Measurements from ENCODE around the gene BTBD9.

BTBD9 gene

GRCh38 chr6:38341496-38341895 is 298.2 kb downstream of the BTBD9 start:
- DNase-seq (ENCODE audit: low spot score): no peak

- DNase-seq (ENCODE audit: low spot score): no peak
Measured at GRCh38 chr6:38339914-38340313, 299.8 kb downstream of the BTBD9 start.

DNA sequence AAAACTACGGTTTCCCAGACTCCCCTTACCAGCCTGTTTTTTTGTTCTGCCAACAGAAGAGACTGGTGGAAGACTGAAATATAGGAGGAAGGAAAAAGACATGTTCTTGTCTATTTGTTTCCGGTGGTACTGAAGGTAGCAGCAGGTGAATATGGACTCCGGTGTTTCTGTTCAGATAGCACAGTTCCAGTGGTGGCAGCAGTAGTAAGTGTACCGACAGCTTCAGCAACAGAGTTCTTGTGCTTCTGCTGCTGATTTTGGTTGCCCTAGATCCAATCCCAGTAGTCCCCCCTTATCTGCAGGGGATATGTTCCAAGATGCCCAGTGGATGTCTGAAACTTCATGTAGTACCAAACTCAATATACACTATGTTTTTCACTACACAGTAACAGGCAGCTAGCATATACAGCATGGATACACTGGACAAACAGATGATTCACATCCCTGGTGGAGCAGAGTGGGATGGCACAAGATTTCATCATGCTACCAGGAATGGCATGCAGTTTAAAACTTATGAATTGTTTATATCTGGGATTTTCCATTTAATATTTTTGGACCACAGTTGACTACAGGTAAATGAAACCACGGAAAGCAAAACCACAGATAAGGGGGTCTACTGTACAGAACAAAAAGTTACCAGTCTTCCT is 301.8 kb downstream of the BTBD9 start:
- no peak for DNase-seq (ENCODE audit: low spot score)

DNA sequence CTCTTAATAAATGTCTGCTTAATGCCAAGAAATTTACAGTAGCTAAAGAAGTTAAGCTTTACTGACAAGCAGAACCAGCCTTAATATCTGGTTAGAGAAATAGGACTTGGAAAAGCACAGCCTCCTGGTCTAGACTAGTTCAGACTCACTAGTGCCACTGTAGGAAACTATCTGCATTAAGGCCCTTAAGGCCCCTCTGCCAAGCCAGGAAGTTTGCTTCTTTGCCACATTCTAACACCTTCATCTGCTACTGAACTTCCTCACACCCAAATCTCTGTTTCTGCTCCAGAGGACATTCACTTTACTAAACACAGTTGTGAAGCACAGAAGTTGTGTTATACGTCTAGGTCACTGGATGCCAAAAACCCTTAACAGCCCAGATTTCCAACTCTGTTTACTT is 302.8 kb downstream of the BTBD9 start:
- no peak for DNase-seq (ENCODE audit: low spot score)

DNA sequence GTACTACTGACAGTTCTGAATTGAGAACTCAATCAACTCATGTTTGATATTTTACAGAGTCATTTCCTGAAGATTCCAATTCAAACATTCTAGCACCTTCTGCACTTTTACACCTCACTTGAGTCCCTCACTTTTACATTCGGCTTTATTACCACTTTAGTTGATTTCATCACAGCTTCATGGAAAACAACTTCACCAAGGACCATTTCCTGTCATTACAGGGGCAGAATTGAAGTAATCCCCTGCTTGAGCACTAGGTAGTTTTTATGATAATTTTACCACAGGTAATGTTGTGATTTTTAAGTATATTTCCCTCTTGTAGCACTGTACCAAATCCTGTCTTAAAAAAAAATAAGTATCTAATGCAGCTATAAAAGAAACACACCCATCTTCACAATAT is 312.9 kb downstream of the BTBD9 start:
- no peak for DNase-seq (ENCODE audit: low spot score)

DNA sequence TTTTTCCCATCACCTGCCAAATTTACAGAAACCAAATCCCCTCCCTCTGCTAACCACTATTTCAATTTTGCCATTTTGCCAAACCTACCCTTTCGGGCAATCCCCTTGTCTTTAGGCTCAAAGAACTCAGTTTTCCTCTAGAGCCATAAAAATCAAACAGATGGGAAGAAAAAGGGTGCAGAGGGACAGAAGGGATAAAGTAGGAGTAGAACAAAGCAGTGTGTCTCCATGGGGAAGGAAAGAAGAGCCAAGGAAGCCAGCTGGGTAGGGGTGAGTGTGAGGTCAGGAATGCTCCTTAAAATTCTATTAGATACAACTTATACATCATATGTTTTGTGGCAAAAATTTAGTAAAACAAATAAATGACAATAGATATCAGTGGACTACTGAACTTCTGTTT is 316.5 kb downstream of the BTBD9 start:
- no peak for DNase-seq (ENCODE audit: low spot score)

- no peak for DNase-seq (ENCODE audit: low spot score)
Measured at GRCh38 chr6:38322138-38322537, 317.6 kb downstream of the BTBD9 start.

GRCh38 chr6:38320843-38321242 is 318.9 kb downstream of the BTBD9 start:
- DNase-seq (ENCODE audit: low spot score): no peak

- no peak for DNase-seq (ENCODE audit: low spot score)
Measured at GRCh38 chr6:38320358-38320757, 319.4 kb downstream of the BTBD9 start.

DNA sequence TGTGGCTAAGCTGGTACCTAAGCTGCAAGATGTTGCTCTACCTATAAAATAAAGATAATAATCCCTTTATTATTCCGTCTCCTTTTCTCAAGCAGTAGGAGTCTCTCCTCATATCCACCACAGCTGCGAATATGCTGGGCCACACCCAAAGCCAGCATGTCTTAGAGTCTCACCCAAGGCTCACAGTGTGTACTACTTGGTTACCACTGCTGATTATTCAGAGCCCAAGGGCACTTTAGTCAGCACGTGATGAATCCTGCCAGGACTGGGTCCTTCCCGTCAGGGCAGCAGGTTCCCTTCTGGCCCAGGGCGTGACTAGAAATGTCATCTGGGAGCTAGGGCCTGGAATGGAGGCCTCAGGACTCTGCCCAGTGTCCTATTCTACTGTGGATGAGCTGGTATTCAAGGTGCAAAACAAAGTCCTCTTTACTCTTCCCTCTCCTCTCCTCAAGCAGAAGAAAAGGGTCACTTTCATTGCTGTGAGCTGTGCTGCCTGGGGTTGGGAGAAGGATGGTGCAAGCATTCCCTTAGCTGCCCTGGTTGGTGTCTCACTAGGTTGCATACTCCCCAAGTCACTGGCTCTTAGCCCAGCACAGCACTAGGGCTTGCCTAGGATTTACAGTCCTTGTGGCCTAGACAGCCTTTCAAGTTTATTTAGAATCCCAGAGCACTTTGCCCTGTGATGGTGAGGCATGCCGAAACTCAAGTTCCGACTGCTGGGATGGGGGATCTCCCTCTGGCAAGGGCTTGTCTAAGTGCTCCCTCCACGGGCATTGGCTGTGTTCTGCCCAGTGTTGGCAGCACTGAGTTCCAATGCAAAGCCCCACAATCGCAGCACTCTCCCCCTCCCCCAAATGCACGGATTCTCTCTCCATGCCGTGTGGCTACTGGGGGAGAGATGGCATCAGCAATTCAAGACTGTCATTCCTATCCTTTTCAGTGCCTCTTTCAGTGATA is 320.2 kb downstream of the BTBD9 start:
- no peak for DNase-seq (ENCODE audit: low spot score)

GRCh38 chr6:38316099-38316868 is 323.4 kb downstream of the BTBD9 start:
- no peak for DNase-seq (ENCODE audit: low spot score)

DNA sequence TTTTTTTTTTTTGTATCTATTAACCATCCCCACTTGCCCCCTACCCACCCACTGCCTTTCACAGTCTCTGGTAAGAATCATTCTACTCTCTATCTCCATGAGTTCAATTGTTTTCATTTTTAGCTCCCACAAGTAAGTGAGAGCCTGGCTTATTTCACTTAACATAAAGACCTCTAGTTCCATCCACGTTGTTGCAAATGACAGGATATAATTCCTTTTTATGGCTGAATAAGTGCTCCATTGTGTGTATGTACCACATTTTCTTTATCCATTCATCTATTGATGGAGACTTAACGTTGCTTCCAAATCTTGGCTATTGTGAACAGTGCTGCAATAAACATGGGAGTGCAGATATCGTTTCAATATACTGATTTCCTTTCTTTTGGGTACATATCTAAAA is 328.5 kb downstream of the BTBD9 start:
- no peak for DNase-seq (ENCODE audit: low spot score)

DNA sequence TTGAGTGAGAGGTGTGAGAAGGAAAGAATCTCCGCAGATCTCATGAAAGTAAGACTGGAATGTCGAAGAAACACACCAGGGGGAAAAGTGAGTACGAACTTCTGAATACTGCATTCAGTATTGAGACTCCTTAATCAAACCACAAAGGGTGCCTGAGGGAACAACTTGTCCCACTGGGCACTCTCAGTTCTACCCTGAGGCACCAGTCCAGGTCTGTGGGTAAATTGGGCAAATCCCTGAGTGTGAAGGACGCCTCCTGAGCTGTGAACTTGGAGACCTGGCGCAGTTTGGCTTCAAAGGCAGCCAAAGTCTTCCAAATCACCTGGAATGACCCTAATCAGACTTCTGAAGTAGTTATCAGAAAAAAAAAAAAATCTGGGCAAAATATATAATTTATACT is 329.7 kb downstream of the BTBD9 start:
- DNase-seq (ENCODE audit: low spot score): no peak

GRCh38 chr6:38307740-38308139 is 332.0 kb downstream of the BTBD9 start:
- DNase-seq (ENCODE audit: low spot score): no peak

DNA sequence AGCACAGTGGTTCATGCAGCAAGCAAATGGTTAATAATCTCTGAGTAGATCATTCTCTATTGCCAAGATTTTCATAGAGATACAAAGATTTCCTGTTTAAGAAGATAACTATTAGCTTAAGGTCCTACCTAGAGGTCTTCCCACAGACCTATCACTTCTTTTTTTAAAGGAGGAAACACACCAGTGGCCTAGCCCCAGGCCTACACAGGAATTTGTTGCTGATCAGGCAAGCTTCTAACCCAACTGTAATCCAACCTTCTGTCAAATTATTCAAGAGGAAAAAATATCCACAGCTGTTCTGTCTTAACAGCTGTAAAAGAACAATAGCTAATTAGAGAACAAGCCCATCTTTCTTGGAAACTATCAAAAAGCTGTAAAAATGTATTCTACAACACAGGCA is 332.8 kb downstream of the BTBD9 start:
- DNase-seq (ENCODE audit: low spot score): no peak

GRCh38 chr6:38305995-38306681 is 333.6 kb downstream of the BTBD9 start:
- DNase-seq (ENCODE audit: low spot score): no peak

DNA sequence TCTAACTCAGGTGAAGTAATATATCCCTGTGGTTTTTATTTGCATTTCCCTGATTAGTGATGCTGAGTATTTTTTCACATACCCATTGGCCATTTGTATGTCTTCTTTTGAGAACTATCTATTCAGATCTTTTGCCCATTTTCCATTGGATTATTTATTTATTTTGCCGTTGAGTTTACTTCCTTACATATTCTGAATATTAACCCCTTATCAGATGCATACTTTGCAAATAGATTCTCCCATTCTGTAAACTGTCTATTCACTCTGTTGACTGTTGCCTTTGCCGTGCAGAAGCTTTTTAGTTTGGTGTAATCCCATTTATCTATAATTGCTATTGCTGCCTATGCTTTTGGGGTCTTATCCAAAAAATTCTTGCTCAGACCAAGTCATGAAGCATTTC is 336.9 kb downstream of the BTBD9 start:
- DNase-seq (ENCODE audit: low spot score): no peak

DNA sequence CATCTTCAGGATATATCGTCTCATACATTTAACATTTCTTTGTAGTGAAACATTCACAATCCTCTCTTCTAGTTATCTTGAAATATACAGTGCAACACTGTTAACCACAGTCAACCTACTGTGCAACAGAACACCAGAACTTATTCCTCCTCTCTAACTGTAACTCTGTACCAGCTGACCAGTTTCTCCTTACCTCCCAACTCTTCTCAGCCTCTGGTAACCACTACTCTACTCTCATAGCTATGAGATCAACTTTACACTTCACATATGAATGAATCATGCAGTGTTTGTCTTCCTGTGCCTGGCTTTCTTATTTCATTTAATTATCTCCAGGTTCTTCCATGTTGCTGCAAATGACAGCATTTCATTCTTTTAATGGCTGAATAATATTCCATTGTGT is 337.6 kb downstream of the BTBD9 start:
- no peak for DNase-seq (ENCODE audit: low spot score)

DNA sequence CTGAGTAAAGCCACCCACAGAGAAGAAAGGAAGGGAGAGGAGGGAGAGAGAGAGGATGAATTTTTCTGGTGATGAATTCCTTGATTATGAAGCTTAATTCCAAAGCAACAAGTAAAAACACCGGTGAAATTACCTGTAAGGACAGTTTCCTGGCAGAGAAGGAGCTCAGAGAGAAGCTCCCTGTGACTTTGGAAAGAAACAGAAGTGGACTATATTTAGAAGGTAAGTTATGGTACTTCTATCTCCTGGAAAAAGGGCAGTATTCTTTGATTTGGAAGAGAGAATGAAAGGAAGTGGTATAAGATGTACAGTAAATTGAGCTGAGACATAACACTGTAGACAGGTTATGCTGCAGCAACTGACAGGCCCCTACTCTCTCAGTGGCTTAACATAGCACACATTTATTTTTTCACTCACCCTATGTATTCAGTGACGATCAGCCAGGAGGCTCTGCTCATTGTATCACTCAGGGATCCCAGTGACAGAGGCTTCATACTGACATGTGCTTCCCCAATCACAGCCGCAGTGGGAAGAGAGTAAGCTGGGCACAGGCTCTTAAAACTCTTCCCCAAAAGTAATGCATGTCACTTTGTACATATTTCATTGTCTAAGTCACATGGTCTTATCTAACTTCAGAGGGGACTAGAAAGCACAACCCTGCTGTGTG is 349.5 kb downstream of the BTBD9 start:
- DNase-seq (ENCODE audit: low spot score): no peak

- no peak for DNase-seq (ENCODE audit: low spot score)
Measured at GRCh38 chr6:38287487-38287886, 352.2 kb downstream of the BTBD9 start.

GRCh38 chr6:38284802-38285394 is 354.8 kb downstream of the BTBD9 start:
- DNase-seq (ENCODE audit: low spot score): no peak
